Stimulated activated CD4-positive, alpha-beta T cell treated with anti-CD3 and anti-CD28 coated beads, Interleukin-15, amount 100 ng/mL, for 24 hours (primary cell): Measurements from ENCODE around the gene MSH3.
"Not testable (repeated sequence)": the region's sequence is repeated elsewhere in the genome, so short reads cannot be mapped to it uniquely, and the experiment has no call there.

ENCODE experiments used
- DNase-seq: peaks from one replicate; pipeline ENCODE4 v3.0.0-alpha.2; 2020

The MSH3 gene

GRCh38 chr5:80759866-80760577, 105.6 kb downstream of the MSH3 start:
- no peak for DNase-seq

DNA sequence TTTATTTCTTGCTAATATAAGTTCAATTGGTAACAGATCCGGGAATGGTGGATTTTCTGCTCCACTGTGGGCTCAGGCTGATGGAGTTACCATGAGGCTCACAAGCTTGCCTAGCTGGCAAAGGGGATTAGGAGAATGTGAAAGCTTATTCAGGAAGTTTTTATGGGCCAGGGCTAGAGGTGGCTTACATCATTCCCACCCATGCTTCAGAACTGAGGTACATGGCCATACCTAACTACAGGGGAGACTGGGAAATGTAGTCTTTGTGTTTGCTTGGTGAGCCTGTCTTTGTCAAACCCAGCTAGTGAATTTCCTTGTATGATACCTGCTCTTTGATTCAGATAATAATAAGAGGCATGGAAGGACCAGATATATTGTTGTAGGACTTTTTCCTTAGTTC, 106.2 kb downstream of the MSH3 start:
- no peak for DNase-seq

GRCh38 chr5:80761176-80761575, 106.7 kb downstream of the MSH3 start:
- no peak for DNase-seq

GRCh38 chr5:80761966-80762365, 107.5 kb downstream of the MSH3 start:
- no peak for DNase-seq

- no peak for DNase-seq
These were observed 108.1 kb downstream of the MSH3 start for GRCh38 chr5:80762573-80762972.

DNA sequence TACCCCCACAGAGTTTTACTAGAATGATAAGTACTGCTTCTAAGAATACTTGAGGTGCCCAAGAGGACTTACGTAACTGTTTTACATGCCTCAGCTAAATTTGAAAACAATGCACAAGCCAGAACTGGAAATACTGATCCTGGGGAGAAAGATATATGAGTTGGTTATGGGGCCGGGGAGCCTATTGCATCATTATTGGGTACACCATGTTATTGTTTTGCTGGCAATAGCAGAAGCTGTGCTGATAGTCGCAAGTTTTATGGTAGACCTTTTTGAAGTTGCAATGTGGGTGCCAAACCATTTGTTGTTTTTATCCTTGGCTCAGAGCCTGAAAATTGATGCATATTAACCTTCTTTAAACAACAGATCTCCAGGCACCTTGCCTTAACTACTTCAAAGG, 108.8 kb downstream of the MSH3 start:
- DNase-seq: no peak

DNA sequence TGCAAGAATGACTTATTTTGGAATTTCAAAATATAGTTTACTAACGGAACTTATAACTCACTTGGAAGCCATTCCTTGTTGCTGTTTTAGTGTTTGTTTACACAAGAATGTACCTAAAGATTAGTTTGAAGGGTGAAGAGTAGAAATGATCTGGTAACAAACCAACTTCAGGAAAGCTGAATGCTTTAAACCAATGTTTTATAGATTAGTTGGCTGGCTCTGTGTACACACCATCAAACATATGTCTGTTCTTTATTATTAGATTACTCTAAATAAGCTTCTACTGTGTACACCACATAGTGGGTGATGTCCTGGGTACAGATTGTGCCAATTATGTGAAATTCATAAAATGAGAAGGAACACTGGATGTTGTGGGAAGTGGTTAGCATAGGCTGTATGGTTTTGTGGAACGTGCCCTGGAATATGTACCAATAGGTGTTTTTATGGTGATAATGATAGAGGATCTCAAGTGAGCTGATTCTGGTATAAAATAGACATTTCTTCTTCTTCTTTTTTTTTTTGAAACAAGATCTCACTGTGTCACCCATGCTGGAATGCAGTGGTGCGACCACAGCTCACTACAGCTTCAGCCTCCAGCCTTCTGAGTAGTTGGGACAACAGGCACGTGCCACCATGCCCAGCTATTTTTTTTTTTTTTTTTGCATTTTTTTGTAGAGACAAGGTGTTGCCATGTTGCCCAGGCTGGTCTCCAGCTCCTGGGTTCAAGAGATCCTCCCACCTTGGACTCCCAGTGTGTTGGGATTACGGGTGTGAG, 109.6 kb downstream of the MSH3 start:
- DNase-seq: no peak

DNA sequence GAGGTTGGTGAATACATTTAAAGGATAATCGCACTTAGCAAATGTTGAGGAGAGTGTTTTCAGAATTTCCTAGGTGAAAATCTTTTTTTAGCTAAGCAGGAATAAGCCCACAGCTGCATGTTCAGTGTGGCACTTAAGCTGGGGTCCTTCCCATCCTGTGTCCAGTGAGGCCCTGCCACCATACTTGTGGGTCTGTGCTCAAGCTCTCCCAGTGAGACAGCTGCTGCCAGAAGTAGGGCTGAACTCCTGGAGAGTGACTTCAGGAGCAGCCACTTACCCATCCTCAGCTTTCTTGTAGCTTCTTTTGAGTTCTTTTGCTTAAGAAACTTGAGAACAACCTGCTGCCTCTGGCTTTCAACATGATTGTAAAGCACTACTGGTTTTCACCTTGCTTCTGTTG, 110.3 kb downstream of the MSH3 start:
- DNase-seq: no peak

DNA sequence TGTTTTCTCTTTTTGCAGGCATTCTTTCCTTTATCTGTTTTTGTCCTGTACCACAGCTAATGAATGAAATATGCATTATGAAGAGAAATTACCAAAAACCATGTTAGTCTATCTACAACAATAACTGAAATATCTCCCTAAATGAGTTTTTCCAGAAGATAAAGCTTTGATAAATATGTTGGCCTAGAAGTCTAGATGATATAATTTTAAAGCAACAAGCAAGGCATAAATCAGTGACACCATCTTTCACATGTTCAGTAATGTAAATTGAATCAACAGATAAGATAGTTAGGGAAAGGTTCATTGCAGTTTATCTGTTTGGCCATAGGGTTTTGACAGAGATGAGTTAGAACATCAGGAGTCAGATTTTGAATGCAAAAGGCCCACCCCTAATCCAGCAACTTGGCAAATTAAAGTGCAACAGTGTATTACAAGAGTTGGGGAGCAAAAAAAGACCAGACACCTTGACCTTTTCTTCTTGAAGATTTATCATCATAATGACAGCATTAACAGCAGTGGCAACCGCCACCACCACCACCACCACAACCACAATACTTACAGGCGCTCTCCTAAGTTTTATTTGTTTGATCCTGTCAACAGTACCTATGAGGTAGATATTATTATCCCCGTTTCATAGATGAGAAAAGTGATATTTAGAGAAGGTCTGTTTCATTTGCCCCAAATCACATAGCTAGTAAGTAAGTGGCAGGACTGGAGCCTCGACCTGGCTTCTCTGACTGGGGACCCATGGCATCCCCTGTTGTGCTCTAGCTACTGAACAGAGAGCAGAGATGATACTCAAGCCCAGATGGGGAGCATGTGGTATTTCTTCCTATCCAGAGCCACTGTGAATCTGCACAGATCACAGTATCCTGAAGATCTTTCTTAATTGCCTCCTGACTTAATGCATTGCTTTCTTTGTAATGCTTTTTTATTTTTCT, 123.2 kb downstream of the MSH3 start:
- no peak for DNase-seq

- DNase-seq: no peak
These were observed 125.6 kb downstream of the MSH3 start for GRCh38 chr5:80780024-80780423.

DNA sequence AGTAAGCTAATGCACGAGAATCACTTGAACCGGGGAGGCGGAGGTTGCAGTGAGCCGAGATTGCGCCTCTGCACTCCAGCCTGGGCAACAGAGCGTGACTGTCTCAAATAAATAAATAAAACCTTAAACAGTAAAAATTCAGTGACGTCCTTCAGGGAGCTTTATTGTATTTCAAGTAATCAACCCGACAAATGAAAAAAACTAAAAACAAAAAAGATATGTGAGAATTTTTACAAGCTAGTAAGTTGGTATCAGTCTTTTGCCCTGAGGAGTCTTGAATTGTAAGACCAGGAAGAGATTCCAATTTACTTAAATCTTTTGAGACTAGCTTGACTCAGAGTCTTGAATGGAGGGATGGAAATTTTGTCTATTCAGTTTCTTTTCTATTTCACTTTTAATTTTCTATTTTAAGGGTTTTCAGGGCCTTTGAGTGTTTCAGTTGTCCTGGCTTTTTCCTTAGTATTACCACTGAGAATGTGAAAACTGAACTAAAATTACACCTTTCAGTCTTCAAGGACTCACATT, 126.4 kb downstream of the MSH3 start:
- DNase-seq: no peak

GRCh38 chr5:80781356-80781755, 126.9 kb downstream of the MSH3 start:
- peak; percentile 18 for DNase-seq

DNA sequence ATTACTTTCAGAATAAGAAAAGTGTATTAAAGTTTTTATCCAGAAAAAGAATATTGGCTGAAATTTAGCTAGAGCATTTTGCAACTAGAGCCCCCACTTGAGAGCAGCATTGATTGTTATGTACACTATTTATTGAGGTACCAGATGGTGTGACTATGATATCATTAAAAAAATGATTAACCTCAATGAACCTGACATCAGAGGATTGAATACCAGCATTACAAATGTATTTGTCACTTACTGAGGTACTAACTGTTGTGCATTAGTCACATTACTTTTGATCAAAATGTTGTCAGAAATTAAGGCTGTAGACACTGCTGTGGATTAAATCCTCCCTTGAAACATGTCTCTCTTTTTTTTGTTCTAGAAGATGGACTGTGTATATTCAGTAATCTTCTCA, 128.2 kb downstream of the MSH3 start:
- no peak for DNase-seq

DNA sequence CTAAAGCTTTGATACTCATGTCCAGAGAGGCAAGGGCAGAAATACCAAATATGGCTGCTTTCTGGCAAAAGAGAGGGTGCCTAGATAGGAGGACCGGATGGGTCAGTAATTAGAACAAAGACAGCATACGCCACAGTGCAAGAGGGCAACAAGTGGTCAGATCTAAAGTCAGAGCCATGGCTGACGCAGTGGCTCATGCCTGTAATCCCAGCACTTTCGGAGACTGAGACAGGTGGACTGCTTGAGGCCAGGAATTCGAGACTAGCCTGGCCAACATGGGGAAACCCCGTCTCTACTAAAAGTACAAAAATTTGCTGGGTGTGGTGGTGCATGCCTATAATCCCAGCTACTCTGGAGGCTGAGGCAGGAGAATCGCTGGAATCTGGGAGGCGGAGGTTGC, 129.3 kb downstream of the MSH3 start:
- DNase-seq: not testable (repeated sequence)

DNA sequence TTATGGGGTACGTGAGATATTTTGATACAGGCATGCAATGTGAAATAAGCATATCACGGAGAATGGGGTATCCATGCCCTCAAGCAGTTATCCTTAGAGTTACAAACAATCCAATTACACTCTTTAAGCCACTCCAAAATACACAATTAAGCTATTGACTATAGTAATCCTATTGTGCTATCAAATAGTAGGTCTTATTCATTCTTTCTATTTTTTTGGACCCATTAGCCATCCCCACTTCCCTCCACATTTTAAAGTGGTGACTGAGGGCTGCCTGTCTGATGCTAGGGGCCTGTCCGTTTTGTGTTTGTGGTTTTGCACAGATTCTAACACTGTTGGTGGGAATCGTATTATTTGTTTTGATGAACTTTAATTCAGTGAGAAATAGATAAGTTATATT, 130.0 kb downstream of the MSH3 start:
- no peak for DNase-seq

GRCh38 chr5:80789319-80790016, 135.0 kb downstream of the MSH3 start:
- peak; percentile 9 for DNase-seq

DNA sequence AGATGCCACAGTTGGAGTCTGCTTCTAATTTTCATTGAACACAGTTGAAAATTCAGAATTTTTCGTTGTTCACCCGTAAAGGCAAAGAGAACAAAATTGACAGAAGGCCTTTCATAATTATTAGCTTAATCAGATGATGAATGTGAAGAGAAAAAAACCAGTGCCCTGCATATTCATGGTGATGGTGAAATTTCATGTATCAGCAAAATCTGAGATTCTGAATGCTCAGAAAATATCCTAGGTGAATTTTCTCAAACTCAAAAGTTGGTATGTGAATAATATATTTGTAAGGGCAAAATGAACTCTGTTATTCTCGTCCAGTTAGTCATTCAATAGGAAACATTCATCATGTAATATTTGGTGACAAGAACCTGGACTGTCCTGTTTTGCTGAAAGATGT, 136.2 kb downstream of the MSH3 start:
- no peak for DNase-seq

GRCh38 chr5:80793354-80793753, 138.9 kb downstream of the MSH3 start:
- no peak for DNase-seq

DNA sequence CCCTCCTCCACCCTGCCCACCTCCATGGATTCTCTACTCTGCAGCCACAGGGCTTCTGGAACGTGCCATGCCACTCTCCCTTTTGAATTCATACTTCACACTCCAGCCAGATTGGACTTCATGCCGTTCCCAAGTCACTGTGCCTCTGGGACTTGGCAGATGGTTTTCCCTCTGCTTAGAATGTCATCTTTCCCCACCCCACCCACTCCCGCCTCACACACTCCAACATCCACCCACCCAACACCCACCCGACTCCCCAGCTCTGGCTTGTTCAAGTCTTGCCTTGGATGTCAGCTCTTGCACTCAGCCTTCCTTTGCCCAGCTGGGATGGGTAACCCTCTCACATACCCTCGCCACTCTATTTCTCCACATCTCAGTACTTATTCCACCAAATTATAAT, 142.4 kb downstream of the MSH3 start:
- no peak for DNase-seq

DNA sequence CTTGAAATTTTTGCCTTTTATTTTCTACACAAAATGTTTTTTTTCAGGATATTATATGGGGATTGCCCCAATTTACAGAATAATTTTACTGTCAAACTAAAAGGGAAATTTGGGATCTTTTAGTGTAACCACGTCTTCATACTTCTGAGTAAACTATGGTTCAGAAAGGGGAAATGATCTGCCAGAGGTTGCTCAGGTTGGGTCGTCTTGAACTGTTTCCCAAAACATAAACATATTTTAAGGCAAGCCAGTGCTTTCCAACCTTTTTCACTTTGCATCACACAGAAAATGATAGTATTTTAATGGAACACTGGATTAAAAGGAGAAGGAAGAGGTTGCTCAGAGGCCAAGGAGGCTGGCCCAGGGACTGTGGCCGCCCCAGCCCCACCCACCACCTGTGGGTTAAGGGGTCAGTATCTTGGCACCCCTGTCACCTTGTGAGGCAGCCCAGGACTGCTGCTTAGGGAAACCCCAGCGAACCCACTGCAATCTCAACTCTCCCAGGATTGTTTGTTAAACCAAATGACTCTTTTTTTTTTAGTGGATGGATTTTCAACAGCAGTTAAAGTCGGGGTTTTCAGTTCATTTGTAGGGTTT, 143.1 kb downstream of the MSH3 start:
- no peak for DNase-seq

- no peak for DNase-seq
These were observed 143.7 kb downstream of the MSH3 start for GRCh38 chr5:80798166-80798565.

- no peak for DNase-seq
These were observed 144.2 kb downstream of the MSH3 start for GRCh38 chr5:80798633-80799032.
